Upper lobe of right lung (tissue), 1 donor: ENCODE results near the gene KHDC4. TPM values are rescaled to one million over a fixed set of nuclear protein-coding genes. Genes with fewer than 3 reads are reported as not detected.
A peak's percentile ranks its signal among the peaks of the same experiment; 100 is the strongest.

Experiments used
- ATAC-seq: fragments of 200-7000 bp; cut with Tn5 transposase; one replicate; pipeline ENCODE4 v1.9.1; 2020; ENCODE audit warnings: mild to moderate bottlenecking, moderate library complexity
- DNase-seq: peaks from one replicate; pipeline ENCODE4 v3.0.0-alpha.2; 2020
- H3K27ac ChIP-seq: fragments of 200-600 bp; one replicate; pipeline ENCODE4 v1.8.0; 2022
- H3K27me3 ChIP-seq: fragments of 200-600 bp; one replicate; pipeline ENCODE4 v1.8.0; 2022; ENCODE audit warnings: mild to moderate bottlenecking
- H3K36me3 ChIP-seq: fragments of 200-600 bp; one replicate; pipeline ENCODE4 v1.8.0; 2022
- H3K4me1 ChIP-seq: fragments of 200-600 bp; one replicate; pipeline ENCODE4 v1.8.0; 2022
- H3K4me3 ChIP-seq: fragments of 200-600 bp; one replicate; pipeline ENCODE4 v1.8.0; 2022; ENCODE audit warnings: mild to moderate bottlenecking
- H3K9me3 ChIP-seq: fragments of 200-600 bp; one replicate; pipeline ENCODE4 v1.8.0; 2022
- CTCF ChIP-seq: fragments of 200-600 bp; IDR thresholded peaks from one replicate; pipeline ENCODE4 v1.8.0; 2022; ENCODE audit warnings: antibody characterized with exemption
- intact Hi-C: fragments of 100-400 bp; cut with DNase I; formaldehyde crosslinking; loops from one replicate; pipeline ENCODE4 v1.11.0; 2022
- total RNA-seq: library from RNA; stranded (reverse); fragmentation: NEBNext Ultra II Directional; extraction: Animal tissue kit (Norgen Biotek cat#: 25700); gene quantifications from one replicate; pipeline ENCODE4 v1.2.1, GENCODE V29; 2021
- donor health status: DM: no; HTN: yes; CAD: no; lungs with severe emphysema.

Gene KHDC4
- total RNA-seq, 1 donor from 2014 or later, result 40.1 TPM

GRCh38 chr1:155971910-155972809, 37.9 kb upstream of the KHDC4 start:
- intact Hi-C loops, result no loop called here
- no peak for ATAC-seq
- Histone ChIP-seq H3K36me3 (peaks cover 49% of the 10 kb centered on the region), H3K27me3 (no peaks in the 10 kb centered on the region), H3K27ac (peak overlapping the region; percentile 55), H3K4me3 (no peak overlapping the region), H3K9me3 (no peaks in the 10 kb centered on the region), H3K4me1 (peaks cover 93% of the 10 kb centered on the region)
- DNase-seq, result no peak
- TF ChIP-seq CTCF, result no peak

GRCh38 chr1:155970531-155971167, 36.4 kb upstream of the KHDC4 start:
- Histone ChIP-seq H3K4me1 (peaks cover 89% of the 10 kb centered on the region), H3K27ac (peak overlapping the region; percentile 70), H3K27me3 (no peaks in the 10 kb centered on the region), H3K36me3 (peaks cover 64% of the 10 kb centered on the region), H3K4me3 (no peak overlapping the region), H3K9me3 (no peaks in the 10 kb centered on the region)
- no peak for TF ChIP-seq CTCF
- peak; percentile 89 for DNase-seq
- intact Hi-C loops, result no loop called here
- peak; percentile 89 for ATAC-seq

- H3K4me1 ChIP-seq, result peaks cover 76% of the 10 kb centered on the region
- H3K27me3 ChIP-seq, result no peaks in the 10 kb centered on the region
- no peak for TF ChIP-seq CTCF
- ATAC-seq (no peak), DNase-seq (no peak)
- no peak overlapping the region for H3K4me3 ChIP-seq
- intact Hi-C loops, result no loop called here
- no peaks in the 10 kb centered on the region for H3K9me3 ChIP-seq
- H3K27ac ChIP-seq, result peak overlapping the region; percentile 70
- peaks cover 77% of the 10 kb centered on the region for H3K36me3 ChIP-seq
Measured at GRCh38 chr1:155969377-155969791, 35.2 kb upstream of the KHDC4 start.

GRCh38 chr1:155968670-155969069, 34.5 kb upstream of the KHDC4 start:
- TF ChIP-seq CTCF, result no peak
- Histone ChIP-seq H3K4me1 (peaks cover 69% of the 10 kb centered on the region), H3K9me3 (no peaks in the 10 kb centered on the region), H3K36me3 (peaks cover 77% of the 10 kb centered on the region), H3K4me3 (no peak overlapping the region), H3K27ac (peak overlapping the region; percentile 70), H3K27me3 (no peaks in the 10 kb centered on the region)
- no peak for ATAC-seq
- DNase-seq, result no peak
- intact Hi-C loops, result no loop called here

GRCh38 chr1:155968051-155968400, 33.8 kb upstream of the KHDC4 start:
- H3K9me3 ChIP-seq, result no peaks in the 10 kb centered on the region
- TF ChIP-seq CTCF, result no peak
- no peaks in the 10 kb centered on the region for H3K27me3 ChIP-seq
- ATAC-seq (no peak), DNase-seq (no peak)
- peak overlapping the region; percentile 70 for H3K27ac ChIP-seq
- intact Hi-C loops, result no loop called here
- H3K4me3 ChIP-seq, result no peak overlapping the region
- H3K4me1 ChIP-seq, result peaks cover 64% of the 10 kb centered on the region
- peaks cover 82% of the 10 kb centered on the region for H3K36me3 ChIP-seq
